ENCODE data around the gene CDSN.

Gene CDSN

DNA sequence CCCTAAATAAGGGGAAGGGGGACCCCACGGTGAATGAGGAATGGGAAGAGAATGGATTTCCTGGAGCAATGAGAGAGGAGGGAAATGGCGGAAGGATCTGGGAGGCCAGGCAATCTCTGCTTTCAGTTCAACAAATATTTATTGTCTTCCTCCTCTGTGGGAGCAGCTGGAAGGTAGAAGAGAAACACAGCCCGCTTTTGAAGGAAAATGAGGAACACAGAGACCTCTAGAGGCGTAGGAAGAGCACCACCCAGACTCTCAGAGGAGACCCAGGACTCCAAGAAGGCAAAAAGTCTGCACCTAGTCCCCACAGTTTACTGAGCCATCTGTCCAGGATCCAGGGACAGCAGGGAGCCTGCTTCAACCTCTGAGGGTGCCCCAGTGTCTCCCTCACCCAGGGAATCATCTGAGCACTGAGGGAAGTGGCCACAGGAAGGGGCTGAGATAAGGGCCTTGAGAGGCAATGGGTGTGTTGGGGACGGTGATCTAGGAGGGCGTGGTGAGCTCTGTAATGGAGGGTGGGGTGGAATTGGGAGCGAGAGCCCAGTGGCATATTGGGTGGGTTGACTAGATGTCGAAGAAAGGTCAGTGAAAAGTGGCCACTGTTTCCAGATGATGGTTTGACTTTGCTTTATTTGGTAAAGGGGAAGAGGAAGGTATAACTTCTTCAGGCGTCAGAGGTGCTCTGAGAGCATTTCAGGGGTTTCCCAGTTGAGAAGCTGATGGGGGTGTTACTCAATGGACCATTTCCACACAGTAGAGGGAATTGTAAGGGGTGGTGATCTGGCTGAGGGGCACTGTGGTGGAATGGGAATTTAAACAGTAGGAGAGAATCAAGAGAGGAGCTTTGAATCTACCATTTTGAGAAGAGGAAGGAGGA, 5.0 kb downstream of the CDSN start:
- DNase-seq (ENCODE audit: low read depth): peak; percentile 44

DNA sequence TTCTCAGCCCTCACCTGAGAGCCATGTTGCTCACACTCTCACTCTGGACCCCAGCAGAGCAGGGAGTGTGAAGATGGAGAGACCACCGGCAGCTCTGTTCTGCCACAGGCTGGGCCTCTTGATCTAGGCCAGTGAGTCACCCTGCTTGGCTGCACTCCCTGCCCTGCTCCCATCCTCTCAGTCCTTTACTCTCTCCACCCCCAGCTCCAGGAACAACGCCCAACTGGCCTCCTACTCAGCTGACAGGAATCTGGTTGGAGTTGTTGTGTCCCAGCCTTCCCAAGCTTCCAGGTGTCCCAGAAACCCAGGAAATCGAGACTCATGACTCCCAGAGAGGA, 5.7 kb downstream of the CDSN start, which contains the start of gene PSORS1C1:
Gene PSORS1C1, plus strand, starts transcription at position 260 of the 338 bp plus-strand sequence. CDS start 14,833 bp downstream, outside the sequence.
- peak; percentile 93 for DNase-seq (ENCODE audit: low read depth)

DNA sequence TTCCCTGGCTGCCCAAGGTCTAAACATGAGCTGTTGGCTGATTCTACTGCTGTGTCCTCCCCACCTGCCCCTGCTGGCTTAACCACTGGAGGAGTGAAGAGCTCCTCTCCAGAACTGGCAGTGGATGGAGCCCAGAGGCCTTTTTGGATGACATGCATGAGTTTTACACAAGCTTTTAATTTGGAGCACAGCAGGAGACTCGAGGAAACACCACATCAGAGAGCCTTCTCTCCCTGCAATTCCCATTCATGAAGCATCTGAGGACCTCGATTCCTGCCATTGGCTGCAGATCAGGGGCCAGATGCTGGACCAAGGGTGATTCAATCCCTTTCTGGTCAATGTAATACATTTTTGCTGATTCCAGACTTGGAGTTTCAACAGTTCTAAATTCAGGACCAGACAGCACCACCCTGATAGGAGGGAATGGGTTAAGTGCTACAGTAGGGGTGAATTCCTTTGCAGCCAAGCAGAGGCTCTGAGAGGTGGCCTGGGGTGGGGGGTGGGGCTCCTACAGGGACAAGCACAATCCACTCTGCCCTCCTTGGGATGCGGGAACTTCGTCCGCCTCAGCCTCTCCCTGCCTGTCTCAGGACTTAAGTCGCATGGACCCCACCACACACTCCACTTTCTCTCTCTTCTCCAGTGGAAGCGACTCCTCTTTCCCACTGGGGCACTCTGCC, 6.2 kb downstream of the CDSN start:
- DNase-seq (ENCODE audit: low read depth): peak; percentile 15

DNA sequence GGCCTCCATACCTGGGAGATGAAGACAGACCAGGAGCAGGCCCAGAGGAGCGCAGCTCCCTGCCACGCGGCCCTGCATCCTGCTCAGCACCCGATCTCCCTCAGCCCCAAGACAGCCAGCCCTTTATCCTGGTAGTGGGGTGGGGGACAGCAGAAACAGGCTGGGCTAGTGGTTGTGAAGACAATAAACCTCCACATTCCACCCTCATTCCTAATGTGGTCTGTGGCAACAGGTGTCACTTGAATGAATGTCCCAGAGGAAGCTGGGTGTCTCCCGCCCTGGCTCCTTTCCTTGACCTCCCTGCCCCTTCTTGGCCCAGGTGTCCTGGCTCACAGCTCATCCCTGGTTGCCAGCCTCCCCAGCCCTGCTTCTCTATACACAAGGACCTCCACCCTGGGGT, 7.8 kb downstream of the CDSN start, which contains the start of gene C6orf15:
Gene C6orf15, minus strand, starts transcription at position 98 of the 400 bp plus-strand sequence. Its CDS starts 20 bp downstream, at position 78.
- DNase-seq (ENCODE audit: low read depth): no peak

DNA sequence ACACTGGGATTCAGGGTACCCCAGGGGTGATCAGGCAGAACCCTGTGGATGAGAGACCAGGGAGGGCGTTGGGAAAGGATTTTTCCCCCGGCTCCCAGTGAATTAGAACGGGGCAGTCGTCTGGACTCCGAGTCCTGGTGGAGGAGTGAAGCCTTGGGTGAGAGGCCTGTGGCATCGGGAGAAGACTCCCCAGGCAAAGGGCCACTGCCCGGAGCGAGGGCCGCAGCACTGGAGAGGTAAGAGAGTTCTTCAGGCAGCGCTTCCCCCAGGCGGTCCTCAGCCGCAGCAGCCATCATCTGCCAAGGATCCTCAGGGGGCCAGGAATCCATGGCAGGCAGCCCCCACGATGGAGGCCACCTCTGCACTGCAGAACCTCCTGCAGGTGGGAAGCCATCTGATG, 8.5 kb downstream of the CDSN start:
- DNase-seq (ENCODE audit: low read depth): no peak

DNA sequence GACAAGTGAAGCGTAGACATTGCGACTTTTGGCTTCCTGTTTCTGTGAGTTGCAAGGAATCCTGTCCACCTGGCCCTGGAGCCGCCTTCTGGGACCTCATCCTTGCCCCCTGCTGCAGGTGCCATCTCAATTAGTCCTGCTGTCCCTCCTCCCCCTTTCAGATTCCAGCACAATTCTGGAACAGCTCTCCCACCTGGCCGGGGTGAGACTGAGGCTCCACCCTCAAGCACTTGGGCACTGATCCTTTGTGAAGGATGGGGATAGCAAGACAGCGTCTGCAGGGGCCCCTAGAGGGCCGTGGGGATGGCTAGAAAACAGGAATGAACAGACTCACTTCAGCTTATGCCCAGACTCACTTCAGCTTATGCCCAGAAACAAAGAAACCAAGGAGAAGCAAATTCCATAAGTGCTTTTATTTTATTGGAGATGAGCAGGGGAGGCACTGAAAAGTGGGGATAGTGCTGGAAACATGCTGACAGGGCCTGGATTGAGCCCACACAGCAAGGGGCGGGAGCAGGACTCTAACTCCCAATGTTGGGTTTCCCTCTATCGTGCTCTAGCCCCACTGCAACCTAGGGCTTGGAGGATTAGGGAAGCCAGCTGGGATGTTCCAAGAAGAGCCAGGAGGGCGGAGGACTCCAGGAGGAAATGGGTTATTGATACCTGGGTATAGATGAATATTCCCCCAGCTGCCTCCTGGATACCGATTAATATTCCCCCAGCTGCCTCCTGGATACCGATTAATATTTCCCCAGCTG, 9.2 kb downstream of the CDSN start:
- no peak for DNase-seq (ENCODE audit: low read depth)

DNA sequence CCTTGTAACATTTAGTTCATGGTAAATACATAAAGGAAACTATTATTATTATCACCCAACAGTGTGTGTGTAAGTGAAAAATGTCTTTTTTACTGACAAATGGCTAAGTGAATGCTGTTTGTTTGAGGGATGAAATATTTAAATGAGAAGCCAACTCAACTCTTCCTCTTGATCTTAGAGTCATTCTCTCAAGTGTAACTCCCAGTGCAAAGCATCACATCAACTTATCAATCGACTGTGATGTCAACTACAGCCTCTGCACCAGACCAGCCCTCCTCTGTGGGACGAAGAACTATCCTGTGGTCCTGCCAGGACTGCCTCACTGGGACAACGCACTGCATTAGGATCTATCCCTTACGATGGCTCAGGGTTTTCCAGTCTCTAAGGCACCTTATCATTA, 13.2 kb downstream of the CDSN start:
- DNase-seq (ENCODE audit: low read depth): no peak

DNA sequence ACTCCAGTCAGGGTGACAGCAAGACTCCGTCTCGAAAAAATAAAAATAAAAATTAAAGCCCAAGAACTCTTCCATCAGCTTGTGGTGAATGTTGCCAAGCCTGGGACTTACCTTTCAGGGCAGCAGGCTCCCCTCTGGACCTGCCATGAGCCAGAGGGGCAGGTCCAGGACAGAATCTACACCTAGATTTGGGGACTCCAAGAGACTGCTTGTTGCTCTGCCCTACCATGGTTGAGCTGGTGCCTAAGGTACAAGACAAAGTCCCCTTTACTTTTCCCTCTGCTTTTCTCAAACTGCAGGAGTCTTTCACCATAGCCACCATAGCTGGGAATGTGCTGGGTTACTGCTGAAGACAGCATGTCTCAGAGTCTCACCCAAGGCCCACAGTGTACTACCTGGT, 17.1 kb downstream of the CDSN start:
- no peak for DNase-seq (ENCODE audit: low read depth)

DNA sequence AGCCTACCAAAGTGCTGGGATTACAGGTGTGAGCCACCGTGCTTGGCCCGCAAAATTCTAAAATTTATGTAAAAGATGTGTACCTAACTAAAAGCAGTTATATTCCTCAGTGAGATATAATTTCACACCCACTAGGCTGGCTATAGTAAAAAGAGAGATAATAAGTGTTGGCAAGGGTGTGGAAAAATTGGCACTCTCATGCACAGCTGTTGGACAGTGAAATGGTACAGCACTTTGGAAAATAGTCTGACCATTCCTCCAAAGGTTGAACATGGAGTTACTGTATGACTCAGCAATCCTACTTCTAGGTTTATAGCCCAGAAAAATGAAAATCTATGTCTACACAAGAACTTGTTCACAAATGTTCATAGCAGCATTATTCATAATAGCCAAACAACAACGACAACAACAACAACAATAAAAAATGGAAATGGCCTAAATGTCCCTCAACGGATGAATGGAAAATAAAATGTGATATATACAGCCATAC, 21.8 kb downstream of the CDSN start:
- peak; percentile 14 for DNase-seq (ENCODE audit: low read depth)

DNA sequence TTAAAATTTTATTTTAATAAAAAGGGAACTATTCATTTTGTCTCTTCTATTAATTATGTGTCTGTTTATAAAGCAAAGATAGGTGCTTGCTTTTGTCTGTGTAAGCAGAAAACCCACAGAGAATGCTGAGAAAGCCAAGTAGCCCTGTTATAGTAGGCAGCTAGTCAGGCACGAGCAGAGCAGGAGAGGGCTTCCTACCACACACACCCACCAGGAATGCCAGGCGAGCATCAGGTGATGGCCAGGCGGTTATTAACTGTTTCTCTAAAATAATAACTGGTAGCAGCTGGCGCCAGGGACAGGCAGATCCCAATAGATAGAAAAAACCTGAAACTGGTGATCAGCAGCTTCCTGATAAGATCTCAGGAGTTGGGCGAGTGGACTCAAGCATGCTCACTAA, 23.6 kb downstream of the CDSN start:
- DNase-seq (ENCODE audit: low read depth): no peak

DNA sequence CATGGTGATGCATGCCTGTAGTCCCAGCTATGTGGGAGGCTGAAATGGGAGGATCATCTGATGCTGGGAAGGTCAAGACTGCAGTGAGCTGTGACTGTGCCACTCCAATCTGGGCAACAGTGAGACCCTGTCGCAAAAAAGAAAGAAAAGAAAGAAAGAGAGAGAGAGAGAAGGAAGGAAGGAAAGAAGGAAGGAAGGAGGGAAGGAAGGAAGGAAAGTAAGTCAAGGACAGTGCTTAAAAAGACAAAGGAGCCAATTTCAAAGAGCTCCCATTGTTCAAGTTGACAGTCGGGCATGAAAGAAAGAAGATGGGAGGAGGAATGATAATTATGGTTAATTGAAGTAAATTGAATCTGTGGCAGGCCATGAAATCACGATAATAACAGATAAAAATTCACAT, 24.0 kb downstream of the CDSN start:
- DNase-seq (ENCODE audit: low read depth): no peak

DNA sequence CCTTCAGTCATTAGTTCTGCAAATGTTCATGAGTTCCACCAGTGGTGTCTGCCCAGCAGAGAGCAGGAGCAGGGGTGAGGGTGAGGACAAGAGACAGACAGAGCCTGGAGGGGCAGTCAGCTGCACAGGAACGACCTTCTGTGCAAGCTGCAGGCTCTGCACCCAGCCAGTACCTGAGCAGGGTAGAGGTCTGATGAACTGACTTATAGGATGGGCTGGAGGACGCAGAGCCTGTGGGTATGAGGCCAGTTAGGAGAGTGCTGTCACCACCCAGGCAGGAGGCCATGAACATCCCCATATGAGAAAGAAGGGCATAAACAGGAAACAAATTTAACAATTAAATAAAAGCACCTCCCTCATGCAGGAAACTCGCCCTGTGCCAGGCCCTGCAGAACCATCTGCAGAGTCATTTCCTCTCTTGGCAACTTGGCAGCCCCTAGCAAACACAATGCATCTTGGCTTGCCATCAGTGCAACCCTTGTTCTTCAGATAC, 25.8 kb downstream of the CDSN start:
- DNase-seq (ENCODE audit: low read depth): no peak

DNA sequence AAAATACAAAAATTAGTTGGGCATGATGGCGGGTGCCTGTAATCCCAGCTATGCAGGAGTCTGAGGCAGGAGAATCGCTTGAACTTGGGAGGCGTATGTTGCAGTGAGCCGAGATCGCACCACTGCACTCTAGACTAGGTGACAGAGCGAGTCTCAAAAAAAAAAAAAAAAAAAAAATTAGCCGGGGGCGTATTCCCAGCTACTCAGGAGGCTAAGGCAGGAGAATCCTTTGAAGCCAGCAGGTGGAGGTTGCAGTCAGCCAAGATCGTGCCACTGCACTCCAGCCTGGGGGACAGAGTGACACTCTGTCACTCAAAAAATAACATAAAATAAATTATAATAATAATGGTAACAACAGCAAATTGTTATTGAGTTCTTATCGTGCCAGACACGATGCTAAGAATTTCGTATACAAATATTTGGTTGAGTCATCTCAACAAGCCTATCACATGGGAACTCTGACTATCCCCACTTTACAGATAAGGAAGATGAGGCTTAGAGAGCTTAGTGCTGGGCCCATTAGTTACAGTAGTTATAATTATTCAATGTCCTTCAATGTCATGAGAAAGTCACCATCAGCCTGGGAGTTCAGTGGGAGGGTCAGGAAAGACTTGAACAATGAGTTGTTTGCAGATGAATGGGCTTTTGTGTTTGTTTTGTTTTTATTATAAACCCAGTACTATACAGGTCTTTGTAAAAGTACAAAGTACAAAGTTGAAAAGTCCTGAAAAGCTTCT, 27.3 kb downstream of the CDSN start:
- no peak for DNase-seq (ENCODE audit: low read depth)

DNA sequence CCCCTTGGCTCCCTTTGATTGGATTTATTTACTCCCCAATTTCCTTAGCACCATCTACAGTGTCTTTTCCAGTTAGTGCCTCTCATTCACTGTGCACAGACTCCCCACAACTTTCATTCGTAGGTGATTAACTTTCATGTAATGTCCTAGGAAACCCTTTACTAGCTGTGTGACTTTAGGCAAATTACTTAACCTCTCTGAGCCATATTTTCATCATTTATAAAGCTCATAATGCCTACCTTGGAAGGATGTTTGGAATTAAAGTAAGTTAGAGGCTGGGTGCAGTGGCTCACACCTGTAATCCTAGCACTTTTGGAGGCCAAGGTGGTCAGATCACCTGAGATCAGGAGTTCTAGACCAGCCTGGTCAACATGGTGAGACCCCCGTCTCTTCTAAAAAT, 28.0 kb downstream of the CDSN start:
- DNase-seq (ENCODE audit: low read depth): no peak

DNA sequence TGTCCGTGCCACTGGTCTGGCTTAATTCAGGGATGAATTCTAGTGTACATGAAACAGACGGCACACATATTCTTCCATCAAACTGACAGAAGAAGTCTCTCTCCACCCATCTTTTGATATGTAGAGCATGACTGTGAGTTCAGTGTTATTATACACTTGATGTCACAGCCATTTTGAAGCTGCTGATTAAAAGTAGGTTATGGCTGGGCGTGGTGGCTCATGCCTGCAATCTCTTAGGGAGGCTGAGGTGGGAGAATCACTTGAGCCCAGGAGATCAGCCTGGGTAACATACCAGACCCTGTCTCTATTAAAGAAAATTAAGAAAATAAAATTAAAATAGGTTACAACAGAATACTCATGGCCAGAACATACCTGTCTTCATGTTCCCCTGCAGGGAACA, 28.6 kb downstream of the CDSN start:
- DNase-seq (ENCODE audit: low read depth): no peak

DNA sequence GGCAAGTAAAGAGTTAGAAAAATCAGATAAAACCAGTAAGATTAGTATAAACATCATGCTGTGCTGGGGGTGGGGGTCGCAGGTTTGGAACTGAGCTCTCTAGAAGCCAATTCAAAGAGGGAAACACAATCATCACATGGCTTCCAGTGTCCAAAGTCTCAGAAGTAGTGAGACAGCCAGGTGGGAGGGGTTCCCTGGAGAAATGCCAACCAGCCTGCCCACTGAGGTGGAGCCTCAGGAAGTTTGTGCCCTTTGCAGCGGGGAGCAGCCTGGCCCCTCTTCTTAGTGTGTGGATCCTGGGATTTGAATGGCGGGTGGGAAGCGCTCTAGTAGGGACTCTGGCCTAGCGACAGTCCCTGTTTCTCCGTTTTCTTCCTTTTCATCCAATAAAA, 29.3 kb downstream of the CDSN start:
- no peak for DNase-seq (ENCODE audit: low read depth)

DNA sequence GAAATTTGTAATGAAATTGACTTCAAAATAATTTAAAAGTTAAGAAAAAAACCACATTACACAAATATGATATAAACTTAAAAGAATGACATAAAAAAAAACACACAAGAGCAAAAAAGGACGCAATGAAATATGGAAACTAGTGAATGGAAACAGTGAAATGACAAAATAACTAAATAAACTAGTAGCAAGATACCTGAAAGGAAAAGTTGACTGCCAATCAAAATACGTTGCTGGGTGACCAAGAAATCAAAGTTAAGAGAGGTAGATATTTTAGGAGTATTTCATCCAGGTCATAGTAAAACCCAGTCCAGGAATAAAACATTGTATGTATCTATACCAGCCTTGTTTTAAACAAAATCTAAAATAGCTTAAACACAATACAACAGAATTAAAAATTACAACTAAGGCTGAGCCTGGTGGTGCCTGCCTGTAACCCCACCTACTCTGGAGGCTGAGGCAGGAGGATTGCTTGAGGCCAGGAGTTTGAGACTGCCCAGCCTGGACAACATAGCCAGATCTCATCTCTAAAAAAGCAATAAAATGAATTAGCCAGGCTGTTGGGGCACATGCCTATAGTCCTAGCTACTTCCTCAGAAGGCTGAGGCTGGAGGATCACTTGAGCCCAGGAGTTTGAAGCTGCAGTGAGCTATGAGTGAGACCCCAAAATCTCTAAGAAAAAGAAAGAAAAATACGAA, 29.8 kb downstream of the CDSN start:
- DNase-seq (ENCODE audit: low read depth): no peak

DNA sequence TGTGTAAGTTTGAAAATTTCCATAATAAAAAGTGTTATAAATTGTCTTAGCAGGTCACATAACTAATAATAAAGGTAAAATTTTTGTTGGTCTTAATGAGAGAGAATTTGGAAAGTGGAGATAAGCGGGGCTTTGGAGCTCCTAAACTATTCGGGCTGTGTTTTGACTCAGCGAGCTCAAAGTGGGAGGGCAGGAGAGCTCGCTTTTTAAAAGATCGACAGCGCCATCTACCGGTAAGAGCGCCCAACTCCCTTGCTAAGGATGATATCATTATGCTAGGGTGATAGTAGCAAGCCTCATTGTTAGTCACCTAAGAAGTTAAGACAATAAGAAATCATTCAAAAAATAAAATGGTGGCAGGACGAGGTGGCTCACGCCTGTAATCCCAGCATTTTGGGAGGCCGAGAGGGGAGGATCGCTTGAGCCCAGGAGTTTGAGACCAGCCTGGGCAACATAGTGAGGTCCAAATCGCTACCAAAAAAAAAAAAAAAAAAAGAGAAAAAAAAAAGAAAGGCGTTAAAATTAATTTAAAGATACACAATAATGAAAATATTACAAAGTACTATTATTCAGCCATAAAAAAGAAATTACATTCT, 32.7 kb downstream of the CDSN start:
- peak; percentile 87 for DNase-seq (ENCODE audit: low read depth)

DNA sequence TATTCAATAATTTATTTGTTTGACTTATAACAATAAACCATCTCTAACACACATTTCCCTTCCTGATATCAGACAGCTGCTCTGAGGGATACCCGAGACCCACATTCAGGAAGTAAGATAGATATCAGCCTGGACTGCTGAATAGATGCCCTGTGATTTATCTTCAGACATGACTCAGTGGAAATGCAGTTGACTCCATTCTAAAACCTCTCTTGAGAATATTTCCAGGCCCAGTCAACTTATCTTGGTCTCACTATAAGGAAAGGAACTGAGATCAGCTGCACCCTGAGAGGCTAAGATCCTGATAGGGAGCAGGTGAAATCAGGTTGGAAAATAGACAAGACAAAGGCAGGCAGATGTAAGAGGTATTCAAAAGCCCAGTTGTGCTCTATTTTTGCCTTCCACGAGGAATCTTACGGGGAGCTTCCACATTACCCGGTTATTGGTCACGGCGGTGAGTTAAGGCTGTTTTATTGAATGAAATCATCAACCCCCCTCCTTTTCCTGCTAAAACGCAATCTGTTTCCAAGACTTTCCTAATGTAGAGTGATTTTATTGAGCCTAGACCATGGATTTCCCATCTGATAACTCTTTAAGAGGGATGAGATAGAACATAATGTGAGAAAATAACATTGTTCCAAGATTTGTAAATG, 33.3 kb downstream of the CDSN start:
- peak; percentile 88 for DNase-seq (ENCODE audit: low read depth)

DNA sequence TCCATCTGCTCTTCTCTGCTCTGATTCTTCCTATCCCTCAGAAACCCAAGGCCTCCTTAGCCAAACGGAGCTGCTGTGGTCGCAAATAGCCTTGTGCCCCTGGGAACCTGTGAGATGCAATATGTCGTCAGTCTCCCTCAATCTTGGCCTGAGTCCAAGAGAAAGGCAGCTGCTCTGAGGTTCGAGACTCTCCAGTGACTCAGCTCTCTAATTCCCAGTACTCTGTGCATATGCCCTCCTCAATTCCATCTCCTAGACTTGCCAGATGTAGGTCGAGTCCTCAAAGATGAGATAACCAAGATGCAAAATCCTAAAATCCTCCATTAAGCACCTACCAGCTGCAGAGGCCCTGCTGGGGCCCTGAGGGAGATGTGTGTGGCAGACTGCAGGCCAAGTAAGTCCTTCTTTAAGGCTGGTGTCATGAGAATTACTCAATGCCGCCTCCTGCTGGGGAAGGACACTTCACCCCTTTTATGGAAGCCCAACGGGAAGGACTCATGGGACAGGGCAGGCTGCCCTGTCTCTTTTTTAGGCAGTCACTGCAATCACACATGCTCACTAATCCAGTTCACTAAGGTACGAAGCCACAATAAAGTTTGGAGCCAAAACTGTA, 36.4 kb downstream of the CDSN start:
- peak; percentile 91 for DNase-seq (ENCODE audit: low read depth)

Measured in iris pigment epithelial cell (primary cell).